ENCODE results near the gene P2RX7.

DNA sequence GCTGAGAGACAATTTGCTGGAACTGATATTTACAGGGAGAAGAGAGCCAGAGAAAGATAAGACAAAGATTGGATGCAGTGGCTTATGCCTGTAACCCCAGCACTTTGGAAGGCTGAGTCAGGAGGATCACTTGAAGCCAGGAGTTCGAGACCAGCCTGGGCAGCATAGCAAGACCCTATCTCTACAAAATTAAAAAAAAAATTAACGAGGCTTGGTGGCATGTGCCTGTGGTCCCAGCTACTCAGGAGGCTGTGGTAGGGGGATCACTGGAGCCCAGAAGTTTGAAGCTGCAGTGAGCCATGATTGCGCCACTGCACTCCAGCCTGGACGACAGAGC is 2.9 kb upstream of the P2RX7 start:
- no peak for TF ChIP-seq CTCF (IDR thresholded peaks at IDR 0.05; ENCODE audit: insufficient read depth, low read length)
- no peak for TF ChIP-seq SPI1 (IDR thresholded peaks at IDR 0.05; ENCODE audit: borderline replicate concordance, low read depth)

All from HL-60 (cell line).